Activated CD8-positive, alpha-beta memory T cell treated with anti-CD3 and anti-CD28 coated beads, Interleukin-2, amount 50 U/mL, for 24 hours (primary cell): Measurements from ENCODE around the gene THAP4.

Experiments
- DNase-seq: peaks from one replicate; pipeline ENCODE4 v3.0.0-alpha.2; 2020; ENCODE audit errors: extremely low read depth

The THAP4 gene

DNA sequence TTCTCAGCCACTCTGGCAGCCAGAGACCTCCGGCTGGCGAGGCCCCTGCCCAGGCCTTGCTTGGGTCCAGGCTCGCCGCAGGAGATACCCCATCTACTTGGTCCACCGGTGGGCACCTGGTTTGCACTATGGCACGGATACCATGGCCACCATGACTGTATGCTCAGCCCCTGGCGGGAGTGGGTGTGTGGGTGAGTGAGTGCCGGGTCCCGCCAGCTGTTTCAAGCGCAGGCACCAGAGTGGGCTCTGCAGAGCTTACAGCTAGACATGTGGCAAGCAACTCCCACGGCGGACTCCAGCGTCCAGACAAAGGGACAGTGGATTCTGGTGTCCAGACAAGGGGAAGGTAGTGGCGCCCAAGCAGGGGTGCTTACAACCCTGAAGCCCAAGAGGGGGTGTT, 2.0 kb upstream of the THAP4 start:
- no peak for DNase-seq

DNA sequence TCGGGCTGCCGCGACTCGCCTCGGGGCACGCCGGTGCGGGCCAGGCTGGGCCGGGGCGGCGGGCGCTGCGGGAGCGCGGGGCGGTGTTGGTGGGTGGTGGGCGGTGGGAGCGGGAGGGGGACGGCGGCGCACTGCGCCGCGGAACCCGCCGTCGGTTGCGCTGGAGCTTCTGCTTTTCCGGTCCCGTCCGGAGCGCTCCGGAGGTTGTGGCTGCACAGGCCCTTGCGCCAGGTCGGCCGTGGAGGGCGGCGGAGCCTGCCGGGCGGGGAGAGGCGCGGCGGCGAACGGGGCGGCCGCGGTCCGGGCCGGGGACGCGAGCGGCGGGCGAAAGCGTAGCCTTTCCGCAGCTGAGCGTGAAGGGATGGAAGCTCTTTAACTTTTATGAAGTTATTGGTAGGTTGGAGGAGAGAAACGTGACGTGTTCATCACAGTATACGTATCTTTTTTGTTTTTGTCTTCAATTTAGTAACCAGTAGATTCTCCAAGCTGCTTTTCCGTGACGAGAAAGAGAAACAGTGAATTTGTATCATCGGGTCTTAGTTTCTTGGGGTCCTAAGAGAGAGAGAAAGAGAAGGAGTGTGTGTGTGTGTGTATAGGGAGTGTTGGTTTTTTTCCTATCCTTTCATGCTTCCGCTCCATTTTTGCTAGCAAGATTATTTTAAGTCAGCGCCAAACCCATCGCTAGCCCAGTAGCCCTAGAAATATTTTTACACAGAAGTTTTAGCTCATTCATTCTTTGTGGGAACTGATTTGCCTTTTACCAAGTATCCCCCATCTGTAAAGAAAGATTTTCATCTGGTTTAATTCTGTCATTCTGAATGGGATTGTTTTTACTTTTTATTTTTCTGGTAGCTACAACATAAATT, 1.1 kb upstream of the THAP4 start:
- no peak for DNase-seq

GRCh38 chr2:241636182-241637017, 558 bp downstream of the THAP4 start:
- no peak for DNase-seq

DNA sequence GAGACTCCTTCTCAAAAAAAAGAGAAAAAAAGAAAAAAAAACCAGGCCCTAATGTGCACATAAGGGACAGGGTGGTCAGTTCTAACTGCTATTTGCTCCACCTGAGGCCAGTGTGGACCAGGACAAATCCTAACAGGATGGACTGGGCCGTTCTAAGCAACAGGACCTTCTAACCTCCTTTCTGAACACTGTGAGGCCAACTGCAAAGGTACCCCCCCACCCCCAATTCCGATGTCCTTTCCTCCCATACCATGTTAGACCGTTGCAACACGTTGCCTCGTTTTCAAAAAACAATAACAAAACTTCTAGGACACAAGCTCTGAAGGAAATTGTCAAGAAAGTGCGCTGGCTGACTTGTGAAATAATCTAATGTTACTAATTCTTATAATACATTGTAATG, 1.2 kb downstream of the THAP4 start:
- no peak for DNase-seq

GRCh38 chr2:241633561-241633960, 3.4 kb downstream of the THAP4 start:
- DNase-seq, result no peak

DNA sequence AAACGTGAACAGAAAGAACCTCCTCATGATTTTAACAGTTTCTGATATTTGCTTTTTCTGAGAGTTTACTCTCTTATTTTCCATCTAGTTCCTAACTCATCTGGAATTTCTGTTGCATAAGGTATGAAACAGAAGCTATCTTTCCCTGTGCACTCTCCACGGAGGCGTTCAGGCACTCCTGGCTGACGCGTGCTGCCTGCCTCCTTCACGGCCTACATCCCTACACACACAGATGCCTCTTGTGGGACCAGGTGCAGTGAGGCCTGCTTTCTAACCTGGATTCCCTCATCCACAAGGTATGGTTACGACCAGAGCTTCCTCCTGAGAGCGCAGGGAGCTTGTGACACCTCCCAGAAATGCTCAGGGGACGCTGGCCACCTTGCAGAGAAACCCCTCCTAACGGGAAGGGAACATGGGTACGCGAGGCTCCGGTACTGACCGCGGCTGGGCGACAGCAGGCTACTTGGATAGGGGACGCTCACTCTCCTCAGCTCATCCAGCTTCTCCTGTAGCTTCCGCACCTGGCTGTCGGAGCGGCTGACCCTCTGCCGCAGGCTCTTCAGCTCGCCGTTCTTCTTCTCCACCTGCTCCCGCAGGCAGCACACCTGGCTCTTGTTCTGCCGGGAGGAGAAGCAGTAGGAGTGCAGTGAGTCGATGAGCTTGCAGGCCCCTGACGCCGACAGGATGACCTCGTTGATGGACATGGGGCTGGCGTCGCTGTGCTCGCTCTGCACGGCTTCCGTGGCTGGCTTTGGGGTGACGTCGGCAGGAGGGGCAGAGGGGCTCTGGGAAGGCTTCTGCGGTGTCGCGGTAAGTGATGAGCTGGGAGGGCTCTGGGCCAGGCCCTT, 4.3 kb downstream of the THAP4 start:
- DNase-seq, result no peak

GRCh38 chr2:241629762-241630435, 7.1 kb downstream of the THAP4 start:
- no peak for DNase-seq

DNA sequence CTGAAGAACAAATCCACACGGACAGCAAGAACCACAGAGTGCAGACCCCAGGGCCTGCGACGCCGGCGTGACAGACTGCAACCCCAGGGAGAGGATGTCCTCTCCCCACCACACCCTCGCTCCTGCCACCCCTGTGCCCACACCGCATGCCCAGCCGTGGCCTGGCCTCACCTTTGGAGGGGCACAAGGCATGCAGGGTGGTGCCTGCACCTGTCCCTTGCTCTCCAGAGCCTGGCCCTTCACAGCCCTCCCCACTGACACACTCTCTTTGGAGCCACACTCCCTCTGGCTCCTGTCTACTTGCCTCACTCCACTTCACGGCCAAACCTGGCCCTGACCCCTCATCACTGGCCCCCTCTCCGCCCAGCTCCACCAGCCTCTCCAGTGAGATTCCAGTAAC, 9.3 kb downstream of the THAP4 start:
- no peak for DNase-seq

GRCh38 chr2:241620419-241620769, 16.6 kb downstream of the THAP4 start:
- peak; percentile 51 for DNase-seq

- DNase-seq, result no peak
Observed at GRCh38 chr2:241619597-241620418, 17.1 kb downstream of the THAP4 start.

GRCh38 chr2:241618829-241619228, 18.1 kb downstream of the THAP4 start:
- DNase-seq, result no peak

DNA sequence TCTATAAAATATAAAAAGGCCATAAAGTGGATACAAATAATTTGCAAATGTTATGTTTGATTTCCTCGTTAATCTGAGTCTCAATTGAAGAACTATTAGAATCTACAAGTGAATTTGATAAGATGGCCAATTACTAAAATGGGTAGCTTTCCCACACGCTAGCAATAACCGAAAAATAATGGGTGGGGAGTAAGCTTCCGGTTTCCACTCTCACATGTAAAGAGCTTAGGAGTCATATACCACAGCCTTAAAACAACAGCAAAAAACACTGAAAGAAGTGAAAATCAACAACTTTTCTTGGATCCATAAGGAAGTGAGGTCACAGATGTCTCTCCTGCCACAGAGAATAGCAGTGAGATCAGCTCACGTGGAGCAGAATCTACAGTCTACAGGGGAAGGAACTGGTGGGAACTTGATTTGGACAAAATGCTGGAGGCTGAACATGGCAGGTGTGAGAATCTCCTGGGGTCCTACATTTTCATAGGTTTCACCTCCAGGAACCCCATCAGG, 18.6 kb downstream of the THAP4 start:
- DNase-seq, result no peak

DNA sequence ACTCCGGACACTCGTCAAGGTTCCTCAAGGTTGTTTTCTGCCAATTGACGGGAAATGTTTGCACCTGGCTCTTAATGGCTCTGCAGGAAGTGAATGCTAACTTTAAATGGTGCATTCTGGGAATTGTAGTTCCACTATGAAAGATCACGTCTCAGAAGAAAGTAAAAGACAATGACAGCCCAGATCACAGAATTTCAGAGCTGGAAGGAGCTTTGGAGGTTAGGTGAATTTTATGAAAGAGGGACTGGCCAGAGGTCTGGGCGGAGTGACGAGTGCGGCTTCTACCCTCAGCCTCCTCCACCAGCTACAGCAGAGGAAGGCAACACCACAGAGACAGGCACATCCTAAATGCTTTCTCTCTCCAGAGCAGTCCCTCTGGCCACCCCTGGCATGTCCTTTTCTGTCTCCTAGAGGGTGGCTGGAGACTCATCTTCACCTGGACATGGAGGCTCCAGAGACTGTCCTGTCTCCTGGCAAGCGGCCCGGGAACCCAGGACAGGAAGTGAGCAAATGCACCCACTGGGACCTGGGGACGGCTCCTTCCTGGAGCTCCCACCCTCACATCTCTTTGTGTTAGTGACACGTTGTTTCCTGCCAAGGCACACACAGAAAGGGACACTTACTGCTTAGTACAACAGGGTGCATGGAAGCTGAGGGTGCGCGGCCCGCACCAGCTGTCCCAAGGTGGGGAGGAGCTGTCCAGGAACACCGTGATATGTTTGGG, 19.4 kb downstream of the THAP4 start:
- DNase-seq, result no peak

- no peak for DNase-seq
Observed at GRCh38 chr2:241616168-241617125, 20.5 kb downstream of the THAP4 start.

GRCh38 chr2:241615522-241616052, 21.4 kb downstream of the THAP4 start:
- DNase-seq, result no peak

GRCh38 chr2:241615041-241615440, 21.9 kb downstream of the THAP4 start:
- no peak for DNase-seq

DNA sequence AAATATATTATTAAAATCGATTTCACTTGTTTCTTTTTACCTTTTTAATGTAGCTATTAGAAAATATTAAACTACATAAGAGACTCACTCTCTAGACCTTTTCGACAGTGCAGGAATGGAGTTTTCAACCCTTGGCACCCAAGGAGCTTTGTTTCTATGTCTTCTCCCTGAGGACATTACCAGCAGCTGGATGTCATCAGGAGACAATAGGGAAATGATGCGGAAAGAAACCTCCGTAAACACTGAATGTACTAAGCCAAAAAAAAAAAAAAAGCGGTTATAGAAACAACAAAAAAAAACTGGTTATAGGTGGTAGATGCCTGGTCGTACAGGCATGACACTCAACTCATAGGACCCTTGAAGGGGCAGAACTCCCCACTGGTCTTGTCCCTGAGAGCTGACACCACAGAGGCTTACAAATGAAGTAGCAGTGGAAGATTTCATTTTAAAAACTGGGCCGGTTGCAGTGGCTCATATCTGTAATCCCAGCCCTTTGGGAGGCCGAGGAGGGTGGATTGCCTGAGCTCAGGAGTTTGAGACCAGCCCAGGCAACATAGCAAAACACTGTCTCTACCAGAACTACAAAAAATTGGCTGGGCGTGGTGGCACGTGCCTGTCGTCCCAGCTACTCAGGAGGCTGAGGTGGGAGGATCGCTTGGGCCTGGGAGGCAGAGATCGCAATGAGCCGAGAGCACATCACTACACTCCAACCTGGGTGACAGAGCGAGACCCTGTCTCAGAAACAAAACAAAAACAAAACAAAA, 23.8 kb downstream of the THAP4 start:
- no peak for DNase-seq
